ENCODE results near the gene TBPL1. TPM values are rescaled to one million over a fixed set of nuclear protein-coding genes. Genes with fewer than 3 reads are reported as not detected.
A peak's percentile ranks its signal among the peaks of the same experiment; 100 is the strongest.
"Not testable (repeated sequence)": the region's sequence is repeated elsewhere in the genome, so short reads cannot be mapped to it uniquely, and the experiment has no call there.

The TBPL1 gene
- total RNA-seq, 1 donor from 2014 or later, result 40.0 TPM

GRCh38 chr6:133918208-133918930 lies 34.7 kb upstream of the TBPL1 start:
- no peaks in the 10 kb centered on the region for H3K27me3 Mint-ChIP-seq (ENCODE audit: unreplicated experiment)
- H3K9me3 Mint-ChIP-seq (ENCODE audit: unreplicated experiment), result no peaks in the 10 kb centered on the region
- H3K4me3 Mint-ChIP-seq (ENCODE audit: unreplicated experiment), result no peak overlapping the region
- TF ChIP-seq CTCF (IDR thresholded peaks at IDR 0.05; ENCODE audit: unreplicated experiment), result no peak
- H3K36me3 Mint-ChIP-seq (ENCODE audit: low read depth, unreplicated experiment), result no peaks in the 10 kb centered on the region
- DNase-seq (ENCODE audit: low spot score), result no peak
- H3K4me1 Mint-ChIP-seq (ENCODE audit: unreplicated experiment), result peaks cover 12% of the 10 kb centered on the region
- peak overlapping the region; percentile 57 for H3K27ac Mint-ChIP-seq (ENCODE audit: unreplicated experiment)

- Mint-ChIP-seq H3K27ac (ENCODE audit: unreplicated experiment) (no peak overlapping the region), H3K4me3 (ENCODE audit: unreplicated experiment) (no peak overlapping the region), H3K36me3 (ENCODE audit: low read depth, unreplicated experiment) (no peaks in the 10 kb centered on the region), H3K4me1 (ENCODE audit: unreplicated experiment) (peaks cover 12% of the 10 kb centered on the region), H3K9me3 (ENCODE audit: unreplicated experiment) (no peaks in the 10 kb centered on the region), H3K27me3 (ENCODE audit: unreplicated experiment) (no peaks in the 10 kb centered on the region)
- no peak for DNase-seq (ENCODE audit: low spot score)
- no peak for TF ChIP-seq CTCF (IDR thresholded peaks at IDR 0.05; ENCODE audit: unreplicated experiment)
Measured at GRCh38 chr6:133919362-133919761, 33.7 kb upstream of the TBPL1 start.

- peak; percentile 71 for TF ChIP-seq CTCF (IDR thresholded peaks at IDR 0.05; ENCODE audit: unreplicated experiment)
- peak; percentile 83 for DNase-seq (ENCODE audit: low spot score)
- Mint-ChIP-seq H3K27me3 (ENCODE audit: unreplicated experiment) (no peaks in the 10 kb centered on the region), H3K4me3 (ENCODE audit: unreplicated experiment) (no peak overlapping the region), H3K36me3 (ENCODE audit: low read depth, unreplicated experiment) (no peaks in the 10 kb centered on the region), H3K4me1 (ENCODE audit: unreplicated experiment) (peaks cover 12% of the 10 kb centered on the region), H3K9me3 (ENCODE audit: unreplicated experiment) (no peaks in the 10 kb centered on the region), H3K27ac (ENCODE audit: unreplicated experiment) (no peak overlapping the region)
Measured at GRCh38 chr6:133921249-133921859, 31.7 kb upstream of the TBPL1 start.

- no peak overlapping the region for H3K4me3 Mint-ChIP-seq (ENCODE audit: unreplicated experiment)
- no peaks in the 10 kb centered on the region for H3K36me3 Mint-ChIP-seq (ENCODE audit: low read depth, unreplicated experiment)
- no peaks in the 10 kb centered on the region for H3K9me3 Mint-ChIP-seq (ENCODE audit: unreplicated experiment)
- peak; percentile 75 for TF ChIP-seq CTCF (IDR thresholded peaks at IDR 0.05; ENCODE audit: unreplicated experiment)
- DNase-seq (ENCODE audit: low spot score), result peak; percentile 62
- no peaks in the 10 kb centered on the region for H3K4me1 Mint-ChIP-seq (ENCODE audit: unreplicated experiment)
- H3K27me3 Mint-ChIP-seq (ENCODE audit: unreplicated experiment), result no peaks in the 10 kb centered on the region
- H3K27ac Mint-ChIP-seq (ENCODE audit: unreplicated experiment), result no peak overlapping the region
Measured at GRCh38 chr6:133923938-133924593, 29.0 kb upstream of the TBPL1 start.

GRCh38 chr6:133931221-133931620 lies 21.8 kb upstream of the TBPL1 start:
- not testable (repeated sequence) for H3K27ac Mint-ChIP-seq (ENCODE audit: unreplicated experiment); H3K4me1 Mint-ChIP-seq (ENCODE audit: unreplicated experiment); DNase-seq (ENCODE audit: low spot score); H3K9me3 Mint-ChIP-seq (ENCODE audit: unreplicated experiment); H3K27me3 Mint-ChIP-seq (ENCODE audit: unreplicated experiment); H3K36me3 Mint-ChIP-seq (ENCODE audit: low read depth, unreplicated experiment); H3K4me3 Mint-ChIP-seq (ENCODE audit: unreplicated experiment)

- DNase-seq (ENCODE audit: low spot score); H3K27ac Mint-ChIP-seq (ENCODE audit: unreplicated experiment); H3K27me3 Mint-ChIP-seq (ENCODE audit: unreplicated experiment); H3K4me1 Mint-ChIP-seq (ENCODE audit: unreplicated experiment); H3K9me3 Mint-ChIP-seq (ENCODE audit: unreplicated experiment); H3K4me3 Mint-ChIP-seq (ENCODE audit: unreplicated experiment); H3K36me3 Mint-ChIP-seq (ENCODE audit: low read depth, unreplicated experiment): not testable (repeated sequence)
Measured at GRCh38 chr6:133936352-133936751, 16.7 kb upstream of the TBPL1 start.

Data from endothelial cell (in vitro differentiated cells).